Central memory CD4-positive, alpha-beta T cell (primary cell): ENCODE data around the gene IKBKE.

Experiments
- DNase-seq: peaks from one replicate; pipeline ENCODE4 v3.0.0; 2022

The IKBKE gene

GRCh38 chr1:206514813-206515387 is 44.6 kb downstream of the IKBKE start:
- DNase-seq: no peak

GRCh38 chr1:206516728-206516990 is 46.4 kb downstream of the IKBKE start:
- no peak for DNase-seq

DNA sequence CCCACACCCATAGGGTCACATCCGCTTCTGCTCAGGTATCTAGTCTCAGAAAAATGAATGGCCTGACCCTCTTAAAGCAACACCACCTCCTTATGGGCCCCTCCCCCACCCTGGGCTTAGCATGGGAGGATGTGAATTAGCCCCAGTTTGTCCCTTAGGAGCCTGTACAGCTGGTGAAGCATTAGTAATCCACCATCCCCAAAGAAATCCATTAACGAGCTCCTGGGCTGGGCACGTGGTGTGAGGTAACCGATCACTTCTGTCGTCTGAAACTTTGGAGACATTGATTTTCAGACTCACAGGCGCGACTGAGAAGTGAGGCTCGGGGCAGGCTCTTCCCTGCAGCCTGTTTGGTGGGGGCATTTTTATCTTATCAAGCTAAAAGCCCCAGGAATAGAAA is 47.5 kb downstream of the IKBKE start:
- DNase-seq: no peak

DNA sequence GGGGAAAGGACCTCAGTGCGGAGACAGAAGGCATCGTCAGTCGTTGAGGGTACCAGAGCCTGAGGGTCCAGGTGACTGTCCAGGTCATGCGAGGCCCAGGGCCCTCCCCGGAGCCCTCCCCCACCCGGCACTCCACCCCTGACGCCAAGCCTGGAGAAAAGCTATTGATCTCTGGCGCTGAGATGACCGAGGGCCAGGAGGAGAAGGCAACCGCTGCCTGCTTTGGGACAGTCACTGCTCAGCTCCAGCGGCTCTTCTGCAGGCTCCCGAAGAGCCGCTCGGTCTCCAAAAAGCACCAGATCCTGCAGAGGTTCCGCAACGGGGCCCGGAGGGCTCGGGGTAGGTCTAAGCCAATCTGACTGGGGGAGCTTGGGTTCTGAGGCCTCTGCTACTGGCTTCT is 47.9 kb downstream of the IKBKE start:
- DNase-seq: no peak

DNA sequence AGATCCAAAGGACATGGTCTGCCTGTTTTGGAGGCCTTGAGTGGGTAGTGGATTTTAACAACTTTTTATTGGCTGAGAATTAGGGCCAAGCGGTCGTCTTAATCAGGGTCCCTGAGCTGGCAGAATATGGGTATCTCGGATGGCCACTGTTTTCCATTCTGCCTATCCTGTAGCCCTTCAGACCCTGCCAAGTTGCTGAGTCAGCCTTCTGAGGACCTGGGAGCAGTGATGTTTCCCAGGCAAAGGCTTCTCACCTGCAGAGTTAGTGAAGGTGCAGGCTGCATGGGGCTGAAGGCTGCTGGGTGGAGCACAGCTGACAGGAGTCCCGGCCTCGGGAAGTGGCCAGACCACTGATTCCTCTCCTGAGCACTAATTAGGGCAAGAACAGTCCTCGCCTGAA is 48.5 kb downstream of the IKBKE start:
- DNase-seq: no peak

DNA sequence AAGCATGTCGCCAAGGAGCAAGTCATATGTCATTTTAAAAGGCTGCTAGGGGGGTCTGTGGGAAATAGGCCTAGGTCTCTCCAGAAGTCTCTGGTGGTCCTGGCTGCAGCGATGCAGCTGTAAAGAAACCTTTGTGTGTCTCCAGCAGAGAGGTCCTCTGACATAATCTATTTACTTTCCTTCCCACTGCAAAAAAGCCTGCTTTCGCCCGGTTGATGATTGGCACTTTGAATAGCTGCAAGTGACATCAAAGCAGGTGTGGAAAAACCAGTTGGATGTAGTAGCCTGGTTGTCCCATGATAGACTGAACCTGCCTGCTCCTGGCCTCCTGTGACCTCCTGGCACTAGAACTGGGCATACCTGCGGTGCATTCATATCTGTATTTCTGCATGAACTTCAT is 50.9 kb downstream of the IKBKE start:
- DNase-seq: no peak

DNA sequence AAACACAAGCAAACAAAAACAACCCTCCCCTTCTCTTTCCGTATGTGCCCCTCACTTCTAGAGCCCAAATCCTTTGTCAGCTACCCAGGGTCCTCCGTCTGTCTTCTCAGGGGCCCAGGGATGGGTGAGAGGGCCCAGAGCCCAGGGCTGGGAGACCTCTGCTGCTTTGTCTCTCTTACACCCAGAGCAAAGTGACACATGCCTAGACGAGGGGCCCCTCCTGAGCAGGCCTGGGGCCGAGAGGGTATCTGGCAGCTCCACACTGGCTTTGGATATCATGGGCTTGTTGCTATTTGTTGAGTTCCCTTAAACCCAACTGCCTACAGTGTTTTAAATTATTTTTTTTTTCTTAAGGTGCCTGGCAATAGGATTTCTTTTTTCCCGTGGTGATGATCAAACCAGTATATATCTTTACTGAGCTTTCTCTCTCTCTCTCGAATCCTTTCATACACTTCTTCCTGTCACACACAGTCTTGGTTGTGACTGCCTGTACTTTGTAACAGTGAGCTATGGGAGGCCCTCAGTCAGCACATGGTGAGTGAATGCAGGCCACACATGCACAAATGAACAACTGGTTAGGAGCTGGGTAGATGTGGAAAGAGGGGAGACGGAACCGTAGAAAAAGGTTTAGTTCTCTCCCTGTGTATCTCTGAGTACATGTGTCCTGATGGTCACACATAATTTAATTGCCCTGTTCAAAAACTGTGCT is 51.6 kb downstream of the IKBKE start:
- no peak for DNase-seq

- DNase-seq: no peak
Observed at GRCh38 chr1:206524739-206525364, 54.6 kb downstream of the IKBKE start.

DNA sequence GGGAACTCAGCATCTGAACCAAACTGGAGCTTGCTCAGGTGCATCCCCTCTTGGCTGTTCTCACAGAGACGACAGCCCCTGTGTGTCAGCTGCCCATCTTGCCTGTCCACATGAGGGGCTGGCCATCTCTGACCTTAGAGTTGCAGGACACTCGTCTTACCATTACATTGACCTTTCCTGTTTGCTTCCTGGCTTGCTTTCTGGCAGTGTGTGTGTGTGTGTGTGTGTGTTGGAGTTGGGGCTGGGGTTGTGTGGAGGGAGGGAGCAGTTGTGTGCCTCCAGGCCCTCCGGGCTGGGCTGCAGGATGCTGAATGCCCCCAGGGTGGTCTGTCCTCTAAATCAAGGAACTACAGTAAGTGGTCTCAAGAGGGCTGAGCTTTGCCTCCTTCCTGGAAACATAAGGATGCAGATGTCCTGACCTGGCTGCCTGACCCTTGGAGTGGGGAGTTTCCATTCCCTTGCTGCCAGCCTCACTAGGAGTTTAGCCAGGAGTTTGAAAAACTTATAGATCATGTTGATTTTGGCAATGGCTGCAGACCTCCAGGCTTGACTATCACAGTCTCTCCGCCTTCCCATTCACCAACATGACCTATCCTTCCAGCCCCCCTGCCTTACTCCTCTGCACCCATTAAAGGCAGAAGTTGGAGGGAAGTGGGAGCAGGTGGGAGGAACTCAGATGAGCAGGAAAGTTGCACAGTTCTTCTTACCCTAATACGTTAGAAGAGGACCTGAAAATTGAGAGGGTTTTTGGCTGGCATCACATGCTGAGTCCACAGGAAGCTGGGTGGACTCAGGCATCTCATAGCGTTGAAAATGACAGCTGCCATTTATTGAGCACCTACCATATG is 56.0 kb downstream of the IKBKE start:
- no peak for DNase-seq

DNA sequence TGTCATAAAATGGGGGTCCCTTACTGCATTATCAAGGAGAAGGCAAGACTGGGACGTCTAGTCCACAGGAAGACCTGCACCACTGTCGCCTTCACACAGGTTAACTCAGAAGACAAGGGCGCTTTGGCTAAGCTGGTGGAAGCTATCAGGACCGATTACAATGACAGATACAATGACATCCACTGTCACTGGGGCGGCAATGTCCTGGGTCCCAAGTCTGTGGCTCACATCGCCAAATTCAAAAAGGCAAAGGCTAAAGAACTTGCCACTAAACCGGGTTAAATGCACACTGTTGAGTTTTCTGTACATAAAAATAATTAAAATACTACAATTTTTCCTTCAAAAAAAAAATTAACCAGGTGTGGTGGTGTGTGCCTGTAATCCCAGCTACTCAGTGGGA is 59.1 kb downstream of the IKBKE start:
- DNase-seq: no peak

DNA sequence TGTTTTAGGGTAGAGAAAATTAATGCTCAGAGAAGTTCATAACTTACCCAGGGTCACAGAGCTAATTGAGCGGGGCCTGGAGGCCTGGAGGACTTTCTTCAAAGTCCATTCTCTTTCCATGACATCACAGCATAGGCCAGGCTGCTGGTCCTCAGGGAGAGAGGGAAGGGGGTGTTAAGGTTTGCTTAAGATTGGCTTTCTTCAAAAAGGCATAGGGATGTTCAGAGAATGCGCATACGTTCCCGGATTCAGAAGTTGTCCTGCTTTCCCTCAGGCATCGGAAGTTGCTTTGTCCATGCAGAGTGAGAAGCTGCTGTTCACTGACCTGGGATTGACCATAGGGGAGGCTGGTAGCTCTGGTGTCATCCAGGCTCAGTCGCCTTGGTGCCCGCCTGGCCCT is 62.1 kb downstream of the IKBKE start:
- DNase-seq: no peak

GRCh38 chr1:206534552-206534951 is 64.3 kb downstream of the IKBKE start:
- no peak for DNase-seq

DNA sequence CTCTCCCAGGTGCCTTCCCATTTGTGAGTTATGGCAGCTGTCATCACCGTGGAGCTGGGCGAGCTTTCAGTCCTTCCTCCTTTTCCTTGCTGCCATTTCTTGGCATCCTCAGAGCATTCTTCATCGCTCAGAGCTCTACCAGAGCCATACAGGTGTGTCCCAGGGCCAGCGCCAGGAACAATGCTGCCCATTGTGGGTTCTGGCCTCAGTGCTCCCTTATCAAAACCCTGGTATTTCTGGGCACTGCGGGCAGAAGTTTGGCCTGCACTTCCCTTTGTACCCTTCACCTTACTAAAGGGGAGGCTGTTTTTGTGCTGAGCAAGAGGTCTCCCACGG is 65.5 kb downstream of the IKBKE start:
- DNase-seq: no peak

GRCh38 chr1:206537141-206537540 is 66.9 kb downstream of the IKBKE start:
- no peak for DNase-seq

DNA sequence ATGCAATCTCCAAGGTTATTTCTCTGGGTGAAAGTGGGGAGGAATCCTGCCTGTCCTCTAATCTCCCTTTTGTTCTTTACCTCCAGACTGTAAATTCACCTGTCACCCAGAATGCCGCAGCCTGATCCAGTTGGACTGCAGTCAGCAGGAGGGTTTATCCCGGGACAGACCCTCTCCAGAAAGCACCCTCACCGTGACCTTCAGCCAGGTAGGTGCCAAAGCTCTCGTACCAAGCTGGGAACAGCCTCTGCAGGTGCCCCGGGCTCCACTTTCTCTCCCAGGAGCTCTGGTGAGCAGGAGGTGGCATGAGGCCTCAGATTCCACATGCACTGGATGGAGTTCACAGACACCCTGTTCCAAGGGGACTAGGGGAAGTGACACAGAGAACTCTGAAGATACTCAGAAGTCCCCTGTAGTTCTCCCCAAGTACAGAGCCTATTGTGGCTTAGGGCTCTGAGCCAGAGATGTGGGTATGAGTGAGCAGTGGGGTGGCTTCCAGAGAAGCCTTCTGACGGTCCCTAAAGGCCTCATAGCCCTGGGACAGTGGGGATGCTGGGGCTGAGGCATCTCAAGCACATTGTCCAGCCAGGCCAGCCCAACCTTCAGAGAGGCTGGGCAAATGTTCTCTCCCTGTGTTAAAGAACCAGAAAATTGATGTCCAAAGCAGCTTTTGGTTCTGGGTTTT is 68.0 kb downstream of the IKBKE start:
- DNase-seq: no peak

DNA sequence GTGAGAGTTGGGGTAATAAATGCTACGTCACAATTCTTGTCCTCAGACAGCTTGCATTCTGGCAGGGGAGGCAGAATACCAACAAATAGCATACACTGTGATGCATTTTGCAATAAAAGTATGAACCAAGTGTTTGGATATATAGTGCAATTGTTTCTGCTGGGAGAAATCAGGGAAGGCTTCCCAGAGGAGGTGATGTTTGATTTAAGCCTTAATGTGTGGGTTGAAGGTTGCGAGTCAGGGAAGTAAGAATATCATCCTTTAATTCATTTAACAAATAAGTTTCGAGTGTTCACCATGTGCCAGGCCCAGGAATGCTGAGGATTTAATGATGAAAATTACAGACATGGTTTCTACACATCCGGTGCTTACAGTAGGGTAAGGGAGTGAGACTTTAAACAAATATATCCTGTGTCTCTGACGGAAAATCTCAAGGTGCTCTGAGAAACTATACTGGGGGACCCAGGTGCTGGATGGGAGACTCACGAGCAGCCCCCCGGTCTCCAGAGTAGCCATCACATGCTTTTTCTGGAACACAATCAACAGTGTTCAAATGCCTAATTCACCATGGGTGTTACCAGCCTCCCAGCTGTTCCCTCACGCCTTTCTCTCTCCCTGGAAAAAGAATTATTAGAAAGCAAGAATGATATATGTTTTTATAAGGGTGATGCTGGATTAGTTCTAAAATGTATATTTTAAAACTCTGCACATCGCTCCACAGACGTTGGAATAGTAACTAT is 68.8 kb downstream of the IKBKE start:
- no peak for DNase-seq

DNA sequence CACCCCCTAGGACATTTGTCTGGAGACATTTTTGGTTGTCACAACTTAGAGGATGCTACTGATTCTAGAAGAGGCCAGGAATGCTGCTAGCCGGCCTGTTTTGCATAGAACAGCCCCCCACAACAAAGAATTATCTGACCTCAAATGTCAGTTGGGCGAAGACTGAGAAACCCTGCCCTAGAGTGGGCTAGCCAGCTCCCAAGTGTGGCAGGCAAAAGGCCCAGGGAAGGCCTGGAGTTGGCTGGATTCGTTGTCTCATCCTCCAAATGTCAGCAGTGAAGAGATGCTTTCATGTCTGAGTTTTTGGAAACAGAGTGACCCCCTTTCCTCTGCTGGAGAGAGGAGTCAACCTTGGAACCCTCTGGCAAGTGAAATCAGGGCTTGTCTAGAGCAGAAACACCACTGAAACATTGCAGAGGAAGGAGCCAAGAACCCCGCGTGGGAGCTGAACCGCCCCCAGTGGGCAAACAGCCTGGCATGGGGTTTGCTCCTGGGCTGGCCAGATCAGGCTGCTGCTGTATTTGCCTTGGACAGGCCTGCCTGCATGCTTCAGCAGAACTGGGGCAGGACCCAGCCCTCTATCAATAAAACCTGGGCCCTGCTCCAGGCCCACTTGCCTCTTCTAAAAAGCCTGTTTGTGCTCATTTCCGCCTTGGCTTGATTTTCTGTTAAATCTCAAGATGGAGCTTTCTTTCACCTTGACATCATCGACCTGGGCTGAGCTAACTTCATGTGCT is 69.9 kb downstream of the IKBKE start:
- no peak for DNase-seq

GRCh38 chr1:206541236-206541833 is 71.1 kb downstream of the IKBKE start:
- no peak for DNase-seq

GRCh38 chr1:206544562-206545257 is 74.4 kb downstream of the IKBKE start:
- DNase-seq: peak; percentile 70

GRCh38 chr1:206545351-206545750 is 75.1 kb downstream of the IKBKE start:
- no peak for DNase-seq
